Effector CD8-positive, alpha-beta T cell (primary cell): ENCODE measurements around the gene TREH.
"Not testable (repeated sequence)": the region's sequence is repeated elsewhere in the genome, so short reads cannot be mapped to it uniquely, and the experiment has no call there.

ENCODE experiments used
- DNase-seq: peaks from one replicate; lab custom pipeline; 2025; lab: John Stamatoyannopoulos, UW

TREH gene

DNA sequence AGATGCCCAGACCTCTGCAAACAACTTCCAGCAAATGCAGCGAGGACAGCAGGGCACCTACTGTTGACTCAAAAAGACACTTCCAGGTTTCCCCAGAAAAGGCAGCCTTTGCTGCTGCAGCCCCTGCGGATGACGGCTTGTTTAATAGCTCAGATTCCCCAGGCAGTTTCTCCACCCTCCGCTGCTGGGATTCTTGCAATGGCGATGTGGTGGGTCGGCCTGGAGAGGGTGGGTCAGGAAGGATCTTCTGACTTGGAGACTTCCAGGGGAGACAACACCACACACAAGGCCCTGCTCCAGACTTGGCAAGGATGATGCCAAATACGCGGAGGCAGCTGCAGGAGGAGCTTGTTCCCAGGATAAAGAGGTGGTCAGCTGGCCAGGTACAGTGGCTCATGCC lies 17.9 kb upstream of the TREH start:
- no peak for DNase-seq

DNA sequence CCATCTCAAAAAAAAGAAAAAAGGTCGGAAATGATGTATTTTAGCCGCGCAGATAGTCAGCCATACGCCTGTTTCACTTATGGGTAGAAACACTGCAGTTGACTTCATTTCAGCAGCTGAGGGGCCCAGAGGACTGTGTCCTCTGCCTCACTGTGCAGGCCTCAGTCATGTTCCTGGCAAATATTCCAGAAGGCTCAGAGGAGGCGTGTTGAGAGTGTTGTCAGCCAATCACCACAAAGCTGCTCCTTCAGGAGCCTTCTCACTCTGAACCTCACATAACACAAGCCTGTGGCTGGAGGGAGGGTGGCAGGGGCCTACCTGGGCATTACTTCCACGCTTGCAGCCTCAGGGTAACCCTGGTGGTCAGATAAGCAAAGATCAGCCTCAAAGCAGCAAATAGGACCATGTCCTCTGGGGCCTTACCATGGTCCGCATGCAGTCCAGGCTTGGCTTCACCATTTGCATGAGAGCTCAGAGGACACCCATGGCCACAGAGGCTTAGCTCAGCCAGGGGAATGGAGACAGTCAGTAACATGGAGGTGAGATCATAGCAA lies 17.3 kb upstream of the TREH start:
- DNase-seq = no peak

DNA sequence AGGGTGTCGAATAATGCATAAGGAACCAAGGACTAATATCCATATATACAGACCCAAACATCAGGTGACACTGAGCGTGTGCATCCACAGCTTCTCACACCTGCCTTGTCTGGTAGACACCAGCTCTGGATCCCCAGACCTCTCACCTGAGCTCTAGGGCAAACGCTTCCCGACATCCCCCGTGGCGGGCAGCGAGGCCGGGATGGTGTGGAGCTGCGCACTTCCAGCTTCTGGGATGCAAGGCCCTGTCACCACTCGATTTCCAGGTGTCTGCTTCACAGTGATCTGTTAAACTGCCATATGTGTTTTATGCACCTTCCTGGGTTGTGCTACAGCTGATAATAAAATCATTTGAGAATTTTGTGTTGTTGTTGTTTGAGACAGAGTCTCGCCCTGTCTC lies 15.3 kb upstream of the TREH start:
- DNase-seq = no peak

DNA sequence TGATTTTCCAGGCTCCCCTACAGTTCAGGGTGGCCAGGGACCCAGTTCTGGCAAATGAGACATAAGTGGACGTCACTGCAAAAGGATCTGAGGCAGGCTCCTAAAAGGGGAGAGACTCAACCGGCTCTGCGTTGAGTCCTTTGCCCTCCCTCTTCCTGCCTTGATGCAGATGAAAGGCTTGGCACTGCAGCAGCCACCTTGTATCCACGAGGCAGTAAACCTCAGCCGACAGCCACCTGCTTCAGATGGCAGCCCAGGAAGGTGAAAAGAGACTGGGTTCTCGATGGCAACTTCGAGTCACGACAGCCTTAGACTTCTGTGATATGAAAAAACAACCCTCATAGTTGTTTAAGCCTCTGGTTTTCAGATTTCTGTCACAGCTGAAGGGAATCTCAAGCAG lies 14.7 kb upstream of the TREH start:
- DNase-seq = no peak

- DNase-seq = no peak
Measured at GRCh38 chr11:118691926-118692830, 12.7 kb upstream of the TREH start.

- DNase-seq = no peak
Measured at GRCh38 chr11:118690553-118691304, 11.3 kb upstream of the TREH start.

- DNase-seq = peak; percentile 65
Measured at GRCh38 chr11:118689852-118690552, 10.6 kb upstream of the TREH start.

- no peak for DNase-seq
Measured at GRCh38 chr11:118689503-118689851, 10.0 kb upstream of the TREH start.

DNA sequence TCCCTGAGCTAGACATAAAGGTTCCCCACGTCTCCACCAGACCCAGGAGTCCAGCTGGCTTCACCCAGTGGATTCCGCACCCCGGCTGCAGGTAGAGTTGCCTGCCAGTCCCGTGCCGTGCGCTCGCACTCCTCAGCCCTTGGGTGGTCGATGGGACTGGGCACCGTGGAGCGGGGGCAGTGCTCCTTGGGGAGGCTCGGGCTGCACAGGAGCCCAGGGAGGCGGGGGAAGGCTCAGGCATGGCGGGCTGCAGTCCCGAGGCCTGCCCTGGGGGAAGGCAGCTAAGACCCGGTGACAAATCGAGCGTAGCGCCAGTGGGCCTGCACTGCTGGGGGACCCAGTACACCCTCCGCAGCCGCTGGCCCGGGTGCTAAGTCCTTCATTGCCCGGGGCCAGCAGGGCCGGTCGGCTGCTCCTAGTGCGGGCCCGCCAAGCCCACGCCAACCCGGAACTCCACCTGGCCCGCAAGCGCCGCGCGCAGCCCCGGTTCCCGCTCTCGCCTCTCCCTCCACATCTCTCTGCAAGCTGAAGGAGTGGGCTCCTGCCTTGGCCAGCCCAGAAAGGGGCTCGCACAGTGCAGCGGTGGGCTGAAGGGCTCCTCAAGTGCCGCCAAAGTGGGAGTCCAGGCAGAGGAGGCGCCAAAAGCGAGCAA lies 9.5 kb upstream of the TREH start:
- DNase-seq = no peak

GRCh38 chr11:118688339-118688738 lies 8.9 kb upstream of the TREH start:
- not testable (repeated sequence) for DNase-seq

GRCh38 chr11:118687906-118688305 lies 8.5 kb upstream of the TREH start:
- no peak for DNase-seq

GRCh38 chr11:118684187-118684586 lies 4.7 kb upstream of the TREH start:
- no peak for DNase-seq

DNA sequence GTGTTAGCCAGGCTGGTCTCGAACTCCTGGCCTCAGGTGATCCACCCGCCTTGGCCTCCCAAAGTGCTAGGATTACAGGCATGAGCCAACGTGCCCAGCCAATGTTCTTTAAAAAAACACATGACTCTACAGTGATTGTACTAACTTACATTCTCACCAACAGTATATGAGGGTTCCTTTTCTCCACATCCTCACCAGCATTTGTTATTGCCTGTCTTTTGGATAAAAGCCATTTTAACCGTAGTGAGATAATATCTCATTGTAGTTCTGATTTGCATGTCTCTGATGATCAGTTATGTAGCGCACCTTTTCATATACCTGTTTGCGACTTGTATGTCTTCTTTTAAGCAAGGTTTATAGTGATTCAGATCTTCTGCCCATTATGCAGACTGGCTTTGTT lies 3.5 kb upstream of the TREH start:
- not testable (repeated sequence) for DNase-seq

DNA sequence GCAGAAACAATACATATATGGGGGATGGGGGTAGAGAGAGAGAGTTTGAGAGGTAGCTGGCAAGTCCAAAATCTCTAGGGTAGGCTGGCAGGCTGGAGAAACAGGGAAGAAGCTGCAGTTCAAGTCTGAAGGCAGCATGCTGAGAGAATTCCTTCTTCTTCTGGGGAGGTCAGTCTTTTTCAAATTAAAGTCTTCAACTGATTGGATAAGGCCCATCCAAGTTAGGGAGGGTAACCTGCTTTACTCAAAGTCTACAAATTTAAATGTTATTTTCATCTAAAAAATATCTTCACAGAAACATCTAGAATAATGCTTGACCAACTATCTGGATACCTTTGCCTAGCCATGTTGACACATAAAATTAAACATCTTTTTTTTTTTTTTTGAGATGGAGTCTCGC lies 2.9 kb upstream of the TREH start:
- DNase-seq = no peak

GRCh38 chr11:118678908-118679307 lies 542 bp downstream of the TREH start:
- not testable (repeated sequence) for DNase-seq

DNA sequence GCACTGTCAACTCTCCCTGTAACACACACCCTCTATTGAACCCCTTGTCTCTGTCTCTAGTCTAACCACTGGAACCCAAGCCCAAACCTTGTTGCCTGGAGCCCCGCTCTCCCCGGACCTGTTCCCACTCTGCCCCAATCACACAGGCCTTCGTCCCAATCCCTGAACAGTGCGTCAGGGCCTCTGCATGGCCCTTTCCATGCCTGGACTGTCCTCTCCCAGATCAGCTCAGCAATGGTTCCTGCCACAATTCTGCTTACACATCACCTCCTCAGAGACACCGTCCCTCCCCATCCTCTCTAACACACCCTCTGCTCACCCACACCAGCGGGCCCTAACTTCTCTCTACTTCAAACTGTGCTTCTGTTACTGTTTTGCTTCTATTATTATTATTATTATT lies 1.5 kb downstream of the TREH start:
- no peak for DNase-seq

DNA sequence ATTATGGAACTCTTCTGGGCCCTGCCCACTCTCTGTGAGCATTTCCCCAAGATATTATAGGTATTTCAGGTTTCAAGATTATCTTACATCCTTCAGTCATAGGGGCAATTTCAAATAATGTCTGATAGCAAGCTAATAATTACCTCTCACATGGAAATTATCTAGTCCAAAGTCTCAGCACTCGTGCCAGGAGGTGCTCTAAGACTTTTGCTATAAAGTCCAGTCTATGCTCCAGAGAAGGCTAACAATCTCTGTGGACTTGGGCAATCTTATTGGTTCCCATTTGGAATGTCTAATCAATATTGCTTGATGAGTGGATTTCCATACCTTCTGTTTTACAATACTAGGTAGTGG lies 5.4 kb downstream of the TREH start:
- DNase-seq = no peak

GRCh38 chr11:118673361-118674081 lies 5.9 kb downstream of the TREH start:
- no peak for DNase-seq

DNA sequence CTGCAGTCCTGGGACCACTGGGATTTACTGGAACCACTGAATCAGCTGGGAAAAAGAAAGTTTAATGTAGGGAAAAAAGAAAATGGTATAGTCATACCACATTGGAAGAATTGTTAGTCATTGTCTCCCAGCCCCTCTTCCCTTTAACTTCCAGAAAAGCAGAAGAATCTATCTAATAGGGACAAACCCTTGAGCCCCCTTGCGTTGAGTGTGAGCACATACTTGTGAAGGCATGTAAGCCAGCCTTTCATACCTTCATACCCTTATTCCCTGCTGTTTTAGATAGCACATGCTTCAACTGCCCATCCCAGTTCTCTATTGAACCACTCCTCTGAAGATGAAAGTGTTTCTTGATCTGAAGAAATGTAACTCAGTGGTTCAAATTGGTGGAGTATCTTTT lies 6.6 kb downstream of the TREH start:
- no peak for DNase-seq

DNA sequence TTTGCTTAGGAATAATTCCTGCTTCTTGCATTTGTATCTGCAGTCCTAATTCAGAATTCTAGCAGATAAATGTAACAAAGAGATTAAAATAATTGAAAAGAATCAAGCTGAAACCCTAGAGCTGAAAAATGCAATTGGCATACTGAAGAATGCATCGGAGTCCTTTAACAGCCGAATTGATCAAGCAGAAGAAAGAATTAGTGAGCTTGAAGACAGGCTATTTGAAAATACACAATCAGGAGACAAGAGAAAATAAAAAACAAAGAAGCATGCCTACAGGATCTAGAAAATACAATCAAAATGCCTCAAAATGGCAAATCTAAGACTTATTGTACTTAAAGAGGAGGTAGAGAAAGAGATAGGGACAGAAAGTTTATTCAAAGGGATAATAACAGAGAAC lies 8.2 kb downstream of the TREH start:
- no peak for DNase-seq

DNA sequence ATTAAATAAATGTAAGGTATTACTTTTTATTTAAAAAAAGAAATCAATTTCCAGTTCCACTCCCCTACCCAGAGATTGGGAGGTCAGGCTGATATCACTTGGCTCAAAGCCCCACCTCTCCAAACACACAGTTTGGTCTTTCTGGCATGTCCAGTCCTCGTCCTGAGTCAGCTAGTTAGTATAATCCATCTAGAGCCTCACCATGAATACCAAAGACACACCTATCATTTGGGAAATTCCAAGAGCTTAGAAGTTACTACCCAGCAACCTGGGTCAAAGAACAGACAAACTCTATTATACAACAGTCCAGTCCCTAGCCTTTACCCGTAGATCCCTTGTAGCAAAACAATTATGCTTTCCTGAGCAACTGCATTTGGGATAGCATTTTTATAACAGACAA lies 9.4 kb downstream of the TREH start:
- no peak for DNase-seq
